Measurements from ENCODE around the gene FGR. TPM values are rescaled to one million over a fixed set of nuclear protein-coding genes. Genes with fewer than 3 reads are reported as not detected.

The FGR gene
- total and polyA plus RNA-seq, 7 experiments from 2014 or later: 0.15 to 246 (median 1.5) TPM

- Histone ChIP-seq H3K4me3 (ENCODE audit: low read length) (peak overlapping the region; percentile 54), H3K4me1 (ENCODE audit: control insufficient read depth in 2 of 2, insufficient read depth in 2 of 2, low read length in 2 of 2) (peaks cover 38 to 46% of the 10 kb centered on the region in 2 donors), H3K27me3 (ENCODE audit: control insufficient read depth in 2 of 2, insufficient read depth in 2 of 2, low read length in 2 of 2) (no peaks in the 10 kb centered on the region), H3K27ac (ENCODE audit: low read depth, low read length) (peak overlapping the region; percentile 89), H3K9me3 (ENCODE audit: control insufficient read depth in 2 of 3, low read length in 3 of 3) (no peaks in the 10 kb centered on the region), H3K36me3 (ENCODE audit: control insufficient read depth in 2 of 3, insufficient read depth in 3 of 3, low read length in 3 of 3) (no peaks in the 10 kb centered on the region)
- H3K4me1 Mint-ChIP-seq: peaks cover 39 to 63% (median 46%) of the 10 kb centered on the region in 7 donors
- CTCF ChIA-PET: interaction anchor here (0.9 to 1.2 kb wide), 3 partner anchors 15 to 67 kb away, joined by 3 to 5 read pairs (median 3); partner anchors contain the start of gene FAM76A
- H3K9me3 Mint-ChIP-seq: no peaks in the 10 kb centered on the region
- POLR2A ChIA-PET: interaction anchor here (0.7 to 15.1 kb wide), 8 partner anchors 11 to 73 kb away, joined by 3 to 338 read pairs (median 4); partner anchors contain the start of genes AHDC1 and IFI6
- no peaks in the 10 kb centered on the region for H3K27me3 Mint-ChIP-seq
- peak in 4 of 9 donors; percentile 14 to 41 (median 32) for DNase-seq
- intact Hi-C loops (cut with micrococcal nuclease): no loop called here
- ATAC-seq: no peak
- H3K4me3 Mint-ChIP-seq: peak overlapping the region; percentile 83 to 96 (median 88)
- H3K27ac Mint-ChIP-seq: peak overlapping the region; percentile 95 to 99 (median 98)
- H3K36me3 Mint-ChIP-seq: peaks cover 0 to 11% (median 0%) of the 10 kb centered on the region in 5 donors
Measured at GRCh38 chr1:27658951-27659496, 24.0 kb upstream of the FGR start.

- H3K4me3 Mint-ChIP-seq: no peak overlapping the region
- peaks cover 0 to 6% (median 0%) of the 10 kb centered on the region in 5 donors for H3K36me3 Mint-ChIP-seq
- DNase-seq (no peak), ATAC-seq (no peak)
- Histone ChIP-seq H3K4me3 (ENCODE audit: low read length) (no peak overlapping the region), H3K36me3 (ENCODE audit: control insufficient read depth in 2 of 3, insufficient read depth in 3 of 3, low read length in 3 of 3) (no peaks in the 10 kb centered on the region), H3K27me3 (ENCODE audit: control insufficient read depth in 2 of 2, insufficient read depth in 2 of 2, low read length in 2 of 2) (no peaks in the 10 kb centered on the region), H3K9me3 (ENCODE audit: control insufficient read depth in 2 of 3, low read length in 3 of 3) (no peaks in the 10 kb centered on the region), H3K4me1 (ENCODE audit: control insufficient read depth in 2 of 2, insufficient read depth in 2 of 2, low read length in 2 of 2) (peaks cover 21 to 25% of the 10 kb centered on the region in 2 donors), H3K27ac (ENCODE audit: low read depth, low read length) (no peak overlapping the region)
- ChIA-PET CTCF (interaction anchor here (0.6 to 1.8 kb wide), 6 partner anchors 10 to 754 kb away, joined by 3 to 7 read pairs (median 4); no protein-coding TSS in a partner anchor), POLR2A (interaction anchor here (1.0 to 1.3 kb wide), 2 partner anchors 38 to 40 kb away, joined by 3 to 4 read pairs; no protein-coding TSS in a partner anchor)
- no peaks in the 10 kb centered on the region for H3K27me3 Mint-ChIP-seq
- no peaks in the 10 kb centered on the region for H3K9me3 Mint-ChIP-seq
- peak overlapping the region in 3 of 9 donors; percentile 2 to 62 (median 54) for H3K27ac Mint-ChIP-seq
- H3K4me1 Mint-ChIP-seq: peaks cover 24 to 45% (median 31%) of the 10 kb centered on the region in 7 donors
- intact Hi-C loops (cut with micrococcal nuclease): no loop called here
Measured at GRCh38 chr1:27656157-27656893, 21.3 kb upstream of the FGR start.

GRCh38 chr1:27655151-27655937 is 20.4 kb upstream of the FGR start:
- H3K4me3 Mint-ChIP-seq: no peak overlapping the region
- intact Hi-C loops (cut with micrococcal nuclease): no loop called here
- H3K36me3 Mint-ChIP-seq: peaks cover 0 to 3% (median 0%) of the 10 kb centered on the region in 5 donors
- ATAC-seq (no peak), DNase-seq (no peak)
- no peaks in the 10 kb centered on the region for H3K9me3 Mint-ChIP-seq
- H3K4me1 ChIP-seq (ENCODE audit: control insufficient read depth in 2 of 2, insufficient read depth in 2 of 2, low read length in 2 of 2): peaks cover 12 to 17% of the 10 kb centered on the region in 2 donors
- CTCF ChIA-PET: interaction anchor here (1.0 to 1.8 kb wide), 4 partner anchors 9 to 46 kb away, joined by 3 to 7 read pairs (median 5); no protein-coding TSS in a partner anchor
- H3K27ac Mint-ChIP-seq: peak overlapping the region in 8 of 9 donors; percentile 9 to 76 (median 49)
- H3K27me3 Mint-ChIP-seq: no peaks in the 10 kb centered on the region
- H3K9me3 ChIP-seq (ENCODE audit: control insufficient read depth in 2 of 3, low read length in 3 of 3): no peaks in the 10 kb centered on the region
- POLR2A ChIA-PET: interaction anchor here (1.0 kb wide), 1 partner anchor 37 kb away, joined by 3 read pairs; no protein-coding TSS in a partner anchor
- H3K27me3 ChIP-seq (ENCODE audit: control insufficient read depth in 2 of 2, insufficient read depth in 2 of 2, low read length in 2 of 2): no peaks in the 10 kb centered on the region
- H3K27ac ChIP-seq (ENCODE audit: low read depth, low read length): no peak overlapping the region
- H3K36me3 ChIP-seq (ENCODE audit: control insufficient read depth in 2 of 3, insufficient read depth in 3 of 3, low read length in 3 of 3): no peaks in the 10 kb centered on the region
- peaks cover 22 to 45% (median 31%) of the 10 kb centered on the region in 7 donors for H3K4me1 Mint-ChIP-seq
- no peak overlapping the region for H3K4me3 ChIP-seq (ENCODE audit: low read length)

GRCh38 chr1:27652111-27652864 is 17.3 kb upstream of the FGR start:
- no peak overlapping the region for H3K4me3 ChIP-seq (ENCODE audit: low read length)
- ChIA-PET POLR2A (interaction anchor here (1.0 to 6.4 kb wide), 4 partner anchors 8 to 11 kb away, joined by 3 to 57 read pairs (median 4); no protein-coding TSS in a partner anchor), CTCF (interaction anchor here (1.7 kb wide), 1 partner anchor 10 kb away, joined by 6 read pairs; no protein-coding TSS in a partner anchor)
- no peak overlapping the region for H3K4me3 Mint-ChIP-seq
- peaks cover 0 to 2% (median 0%) of the 10 kb centered on the region in 5 donors for H3K36me3 Mint-ChIP-seq
- H3K27me3 ChIP-seq (ENCODE audit: control insufficient read depth in 2 of 2, insufficient read depth in 2 of 2, low read length in 2 of 2): no peaks in the 10 kb centered on the region
- intact Hi-C loops (cut with micrococcal nuclease): no loop called here
- DNase-seq (no peak), ATAC-seq (no peak)
- H3K27me3 Mint-ChIP-seq: no peaks in the 10 kb centered on the region
- no peak overlapping the region for H3K27ac ChIP-seq (ENCODE audit: low read depth, low read length)
- peak overlapping the region in 2 of 9 donors; percentile 3 to 24 for H3K27ac Mint-ChIP-seq
- no peaks in the 10 kb centered on the region for H3K9me3 Mint-ChIP-seq
- peaks cover 11 to 46% (median 18%) of the 10 kb centered on the region in 7 donors for H3K4me1 Mint-ChIP-seq
- H3K4me1 ChIP-seq (ENCODE audit: control insufficient read depth in 2 of 2, insufficient read depth in 2 of 2, low read length in 2 of 2): no peaks in the 10 kb centered on the region
- H3K9me3 ChIP-seq (ENCODE audit: control insufficient read depth in 2 of 3, low read length in 3 of 3): no peaks in the 10 kb centered on the region
- H3K36me3 ChIP-seq (ENCODE audit: control insufficient read depth in 2 of 3, insufficient read depth in 3 of 3, low read length in 3 of 3): no peaks in the 10 kb centered on the region

GRCh38 chr1:27650539-27651175 is 15.7 kb upstream of the FGR start:
- H3K27me3 ChIP-seq (ENCODE audit: control insufficient read depth in 2 of 2, insufficient read depth in 2 of 2, low read length in 2 of 2): no peaks in the 10 kb centered on the region
- Mint-ChIP-seq H3K4me3 (peak overlapping the region in 1 of 10 donors; percentile 12), H3K4me1 (peaks cover 10 to 45% (median 20%) of the 10 kb centered on the region in 7 donors), H3K9me3 (no peaks in the 10 kb centered on the region), H3K27ac (peak overlapping the region in 6 of 9 donors; percentile 42 to 85 (median 62)), H3K36me3 (peaks cover 0 to 2% (median 0%) of the 10 kb centered on the region in 5 donors), H3K27me3 (no peaks in the 10 kb centered on the region)
- DNase-seq: no peak
- intact Hi-C loops (cut with micrococcal nuclease): no loop called here
- ChIA-PET CTCF (interaction anchor here (0.7 to 8.7 kb wide), 3 partner anchors 12 to 43 kb away, joined by 3 to 109 read pairs (median 7); no protein-coding TSS in a partner anchor), POLR2A (interaction anchor here (0.6 to 6.4 kb wide), 2 partner anchors 11 to 23 kb away, joined by 3 to 57 read pairs; no protein-coding TSS in a partner anchor)
- no peaks in the 10 kb centered on the region for H3K36me3 ChIP-seq (ENCODE audit: control insufficient read depth in 2 of 3, insufficient read depth in 3 of 3, low read length in 3 of 3)
- ATAC-seq: peak; percentile 78
- no peak overlapping the region for H3K27ac ChIP-seq (ENCODE audit: low read depth, low read length)
- no peak overlapping the region for H3K4me3 ChIP-seq (ENCODE audit: low read length)
- H3K4me1 ChIP-seq (ENCODE audit: control insufficient read depth in 2 of 2, insufficient read depth in 2 of 2, low read length in 2 of 2): no peaks in the 10 kb centered on the region
- H3K9me3 ChIP-seq (ENCODE audit: control insufficient read depth in 2 of 3, low read length in 3 of 3): no peaks in the 10 kb centered on the region

Data from naive thymus-derived CD4-positive, alpha-beta T cell (primary cell).